HG03025 (cell line): ENCODE data around the gene CAMTA1.

Source experiments
- ATAC-seq: cut with Tn5 transposase; IDR thresholded peaks from one replicate; pipeline ENCODE4 v1.9.1; 2021; ENCODE audit warnings: mild to moderate bottlenecking, moderate library complexity; ENCODE audit not compliant: unreplicated experiment, low FRiP score

CAMTA1 gene

GRCh38 chr1:7664893-7665250, 879.6 kb downstream of the CAMTA1 start:
- ATAC-seq = no peak

GRCh38 chr1:7666249-7666648, 881.0 kb downstream of the CAMTA1 start:
- ATAC-seq = no peak

- no peak for ATAC-seq
These were observed 881.9 kb downstream of the CAMTA1 start for GRCh38 chr1:7667159-7667558.

- ATAC-seq = no peak
These were observed 882.5 kb downstream of the CAMTA1 start for GRCh38 chr1:7667625-7668218.

- no peak for ATAC-seq
These were observed 884.5 kb downstream of the CAMTA1 start for GRCh38 chr1:7669559-7670311.

- ATAC-seq = no peak
These were observed 885.3 kb downstream of the CAMTA1 start for GRCh38 chr1:7670334-7671145.

- ATAC-seq = no peak
These were observed 885.9 kb downstream of the CAMTA1 start for GRCh38 chr1:7671146-7671465.

- ATAC-seq = no peak
These were observed 886.4 kb downstream of the CAMTA1 start for GRCh38 chr1:7671676-7672075.

- no peak for ATAC-seq
These were observed 887.6 kb downstream of the CAMTA1 start for GRCh38 chr1:7672864-7673263.

- ATAC-seq = no peak
These were observed 889.7 kb downstream of the CAMTA1 start for GRCh38 chr1:7674972-7675371.

- no peak for ATAC-seq
These were observed 890.4 kb downstream of the CAMTA1 start for GRCh38 chr1:7675431-7676273.

- ATAC-seq = no peak
These were observed 891.2 kb downstream of the CAMTA1 start for GRCh38 chr1:7676274-7676945.

- no peak for ATAC-seq
These were observed 891.9 kb downstream of the CAMTA1 start for GRCh38 chr1:7677111-7677510.

GRCh38 chr1:7677815-7678214, 892.6 kb downstream of the CAMTA1 start:
- no peak for ATAC-seq

GRCh38 chr1:7678491-7679158, 893.4 kb downstream of the CAMTA1 start:
- no peak for ATAC-seq

GRCh38 chr1:7679159-7679872, 894.1 kb downstream of the CAMTA1 start:
- ATAC-seq = no peak

GRCh38 chr1:7679873-7680206, 894.6 kb downstream of the CAMTA1 start:
- no peak for ATAC-seq

GRCh38 chr1:7680207-7680954, 895.1 kb downstream of the CAMTA1 start:
- ATAC-seq = no peak

- ATAC-seq = no peak
These were observed 895.7 kb downstream of the CAMTA1 start for GRCh38 chr1:7680955-7681268.
